HepG2 (cell line): Measurements from ENCODE around the gene CSK. TPM values are rescaled to one million over a fixed set of nuclear protein-coding genes. Genes with fewer than 3 reads are reported as not detected.

Source experiments
- BCL3 ChIP-seq: sonication (generic); formaldehyde crosslinking; IDR thresholded peaks from 2 replicates; pipeline ENCODE4 v1.5.1; 2020; ENCODE audit warnings: mild to moderate bottlenecking, missing genetic modification reagents, moderate library complexity
- E2F1 ChIP-seq: sonication (generic); formaldehyde crosslinking; IDR thresholded peaks from 2 replicates; pipeline ENCODE4 v1.5.0; 2020; ENCODE audit warnings: missing genetic modification reagents
- KDM3A ChIP-seq: IDR thresholded peaks from 2 replicates; pipeline ENCODE4 v1.6.1; 2018; ENCODE audit warnings: low read depth, missing compliant biosample characterization
- KDM6A ChIP-seq: IDR thresholded peaks from 2 replicates; pipeline ENCODE4 v1.6.1; 2016; ENCODE audit warnings: low read depth
- MAFK ChIP-seq, 2 experiments: IDR thresholded peaks in 1 of 2; conservative IDR thresholded peaks in 1 of 2; 2 replicates each; pipeline ENCODE4 v1.6.1; 2011; ENCODE audit warnings: improper control_type of control experiment in 2 of 2, low read length in 2 of 2
- PLSCR1 ChIP-seq: sonication (generic); formaldehyde crosslinking; IDR thresholded peaks from 2 replicates; pipeline ENCODE4 v1.5.0; 2020; ENCODE audit warnings: missing genetic modification reagents, mild to moderate bottlenecking, borderline replicate concordance
- RAD21 ChIP-seq: fragments of 450-650 bp; formaldehyde crosslinking; IDR thresholded peaks from 2 replicates; pipeline ENCODE4 v1.5.0; 2020; ENCODE audit warnings: mild to moderate bottlenecking
- RELA ChIP-seq: sonication (generic); formaldehyde crosslinking; IDR thresholded peaks from 2 replicates; pipeline ENCODE4 v1.4.0; 2020; ENCODE audit warnings: missing genetic modification reagents
- RXRB ChIP-seq: IDR thresholded peaks from 2 replicates; pipeline ENCODE4 v1.6.1; 2016; ENCODE audit warnings: borderline replicate concordance, missing genetic modification reagents, missing compliant biosample characterization
- SAP130 ChIP-seq: IDR thresholded peaks from 2 replicates; pipeline ENCODE4 v1.6.1; 2016; ENCODE audit warnings: low read depth
- TP53 ChIP-seq: sonication (generic); formaldehyde crosslinking; conservative IDR thresholded peaks from 2 replicates; pipeline ENCODE4 v1.4.0; 2020; ENCODE audit warnings: missing genetic modification reagents
- ZBTB3 ChIP-seq: sonication (generic); formaldehyde crosslinking; IDR thresholded peaks from 2 replicates; pipeline ENCODE4 v1.4.0; 2020; ENCODE audit warnings: low read depth, mild to moderate bottlenecking, moderate library complexity, missing genetic modification reagents, borderline replicate concordance
- ZNF609 ChIP-seq: sonication (generic); formaldehyde crosslinking; IDR thresholded peaks from 2 replicates; pipeline ENCODE4 v1.4.0; 2020; ENCODE audit warnings: mild to moderate bottlenecking, missing genetic modification reagents, borderline replicate concordance
- polyA plus RNA-seq, 8 experiments: library from polyadenylated mRNA; depleted of rRNA in 3 of 8; stranded (reverse) in 7 of 8; unstranded in 1 of 8; fragments of >200 nt; fragmentation: Illumina TruSeq in 4 of 8; extraction: Trizol in 4 of 8; gene quantifications; 2 replicates each; pipeline versions ENCODE4 v1.2.1 to v1.2.3, GENCODE V29; 2011 to 2016; ENCODE audit warnings: low read depth in 4 of 8, missing spikeins in 1 of 8, mixed read lengths in 1 of 8; ENCODE audit not compliant: insufficient read depth in 1 of 8
- total RNA-seq, 5 experiments: library from RNA; depleted of rRNA; stranded (reverse); fragments of >200 nt; fragmentation: Illumina TruSeq; extraction: Trizol; gene quantifications; 2 replicates each; pipeline ENCODE4 v1.2.3, GENCODE V29; 2016; ENCODE audit warnings: low read depth in 1 of 5
- TF ChIP-seq, protein P1 (sequence below): IDR thresholded peaks from 2 replicates; pipeline ENCODE4 v1.6.1; 2012; ENCODE audit warnings: low read length, improper control_type of control experiment
- TF ChIP-seq, protein P2 (sequence below): sonication (generic); formaldehyde crosslinking; IDR thresholded peaks from 2 replicates; pipeline ENCODE4 v1.8.1; 2023; ENCODE audit warnings: mild to moderate bottlenecking, moderate library complexity, missing genetic modification reagents

CSK gene
- total and polyA plus RNA-seq, 2 of the 13 experiments (the other 11 are each of a cell fraction or from before 2014, with no cell fraction given) = 12.5 to 21.3 TPM

DNA sequence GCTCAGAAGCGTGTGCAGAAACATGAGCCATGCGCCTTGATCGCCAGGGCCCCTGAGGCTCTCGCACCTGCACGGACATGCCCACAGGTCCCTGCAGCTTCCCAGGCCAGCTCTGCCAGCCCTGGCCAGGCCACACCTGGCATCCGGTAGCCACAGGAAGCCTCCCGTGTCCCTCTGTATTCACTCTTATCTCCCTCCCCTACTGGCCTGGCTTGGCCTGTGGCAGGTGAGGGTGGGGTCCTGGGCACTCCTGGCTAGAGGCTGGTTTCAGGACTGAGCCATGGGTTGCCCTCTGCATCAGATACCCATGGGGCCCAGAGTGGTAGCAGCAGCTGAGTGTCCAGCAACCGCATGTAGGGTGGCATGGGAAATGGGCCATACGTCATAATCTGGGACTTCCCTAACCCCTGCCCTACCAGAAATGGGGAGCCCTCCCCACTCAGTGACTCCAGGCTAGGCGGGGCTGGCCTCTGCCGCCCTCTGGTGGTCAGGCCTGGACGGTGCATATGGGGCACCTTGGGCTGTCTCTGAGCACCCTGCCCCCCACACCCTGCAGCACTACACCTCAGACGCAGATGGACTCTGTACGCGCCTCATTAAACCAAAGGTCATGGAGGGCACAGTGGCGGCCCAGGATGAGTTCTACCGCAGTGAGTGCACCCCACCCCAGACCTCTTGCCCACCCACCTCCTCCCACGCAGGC lies 18.1 kb downstream of the CSK start (continued):
- no peak for TF ChIP-seq ZNF609 (CRISPR knock-in tag)
- TF ChIP-seq KDM3A (CRISPR knock-in tag) = no peak
- TF ChIP-seq SAP130 (CRISPR knock-in tag) = peak; percentile 49; the same call in 1 of the 2 replicates
- peak; percentile 96 for TF ChIP-seq RAD21 (CRISPR knock-in tag)
- TF ChIP-seq, protein P1, sequence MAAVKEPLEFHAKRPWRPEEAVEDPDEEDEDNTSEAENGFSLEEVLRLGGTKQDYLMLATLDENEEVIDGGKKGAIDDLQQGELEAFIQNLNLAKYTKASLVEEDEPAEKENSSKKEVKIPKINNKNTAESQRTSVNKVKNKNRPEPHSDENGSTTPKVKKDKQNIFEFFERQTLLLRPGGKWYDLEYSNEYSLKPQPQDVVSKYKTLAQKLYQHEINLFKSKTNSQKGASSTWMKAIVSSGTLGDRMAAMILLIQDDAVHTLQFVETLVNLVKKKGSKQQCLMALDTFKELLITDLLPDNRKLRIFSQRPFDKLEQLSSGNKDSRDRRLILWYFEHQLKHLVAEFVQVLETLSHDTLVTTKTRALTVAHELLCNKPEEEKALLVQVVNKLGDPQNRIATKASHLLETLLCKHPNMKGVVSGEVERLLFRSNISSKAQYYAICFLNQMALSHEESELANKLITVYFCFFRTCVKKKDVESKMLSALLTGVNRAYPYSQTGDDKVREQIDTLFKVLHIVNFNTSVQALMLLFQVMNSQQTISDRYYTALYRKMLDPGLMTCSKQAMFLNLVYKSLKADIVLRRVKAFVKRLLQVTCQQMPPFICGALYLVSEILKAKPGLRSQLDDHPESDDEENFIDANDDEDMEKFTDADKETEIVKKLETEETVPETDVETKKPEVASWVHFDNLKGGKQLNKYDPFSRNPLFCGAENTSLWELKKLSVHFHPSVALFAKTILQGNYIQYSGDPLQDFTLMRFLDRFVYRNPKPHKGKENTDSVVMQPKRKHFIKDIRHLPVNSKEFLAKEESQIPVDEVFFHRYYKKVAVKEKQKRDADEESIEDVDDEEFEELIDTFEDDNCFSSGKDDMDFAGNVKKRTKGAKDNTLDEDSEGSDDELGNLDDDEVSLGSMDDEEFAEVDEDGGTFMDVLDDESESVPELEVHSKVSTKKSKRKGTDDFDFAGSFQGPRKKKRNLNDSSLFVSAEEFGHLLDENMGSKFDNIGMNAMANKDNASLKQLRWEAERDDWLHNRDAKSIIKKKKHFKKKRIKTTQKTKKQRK = no peak
- no peak for TF ChIP-seq ZBTB3 (CRISPR knock-in tag)
- TF ChIP-seq RELA (CRISPR knock-in tag) = no peak
- TF ChIP-seq RXRB = peak; percentile 26; the same call in 1 of the 2 replicates
- no peak for TF ChIP-seq BCL3 (CRISPR knock-in tag)
- no peak for TF ChIP-seq PLSCR1
- no peak for TF ChIP-seq KDM6A (CRISPR knock-in tag)
- TF ChIP-seq, protein P2, sequence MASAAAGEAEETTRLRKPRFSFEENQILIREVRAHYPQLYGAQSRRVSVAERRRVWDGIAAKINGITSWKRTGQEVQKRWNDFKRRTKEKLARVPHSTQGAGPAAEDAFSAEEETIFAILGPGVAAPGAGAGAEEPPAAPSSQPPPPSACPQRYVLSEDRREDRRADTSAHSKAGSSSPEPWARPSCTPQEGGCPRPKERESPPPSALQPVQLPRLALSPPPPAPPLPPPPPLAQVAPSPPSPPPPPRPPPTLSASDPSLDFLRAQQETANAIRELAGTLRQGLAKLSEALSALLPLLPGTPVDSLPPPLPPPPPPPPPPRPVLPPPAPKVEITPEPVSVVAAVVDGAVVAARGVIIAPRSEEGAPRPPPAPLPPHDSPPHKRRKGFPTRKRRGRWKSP (CRISPR knock-in tag) = no peak
- no peak for TF ChIP-seq E2F1 (CRISPR knock-in tag)
- TF ChIP-seq TP53 (CRISPR knock-in tag) = no peak
- TF ChIP-seq MAFK (conservative IDR thresholded peaks at IDR 0.05 in 1 of 2, IDR thresholded peaks at IDR 0.05 in 1 of 2; ENCODE audit: low read length in 2 of 2) = no peak
